Heart left ventricle (tissue), 16 donors: Measurements from ENCODE around the gene MRGPRE. TPM values are rescaled to one million over a fixed set of nuclear protein-coding genes. Genes with fewer than 3 reads are reported as not detected.

ENCODE experiments used
- ATAC-seq, 4 donors: fragments of 200-7000 bp; cut with Tn5 transposase; one replicate each; pipeline ENCODE4 v1.9.1; 2020 to 2022; ENCODE audit warnings: moderate library complexity in 4 of 4, mild to moderate bottlenecking in 3 of 4, moderate number of reproducible peaks in 1 of 4
- DNase-seq, 5 donors: peaks; one replicate each; pipeline ENCODE4 v3.0.0-alpha.2; 2020
- H3K27ac ChIP-seq, 12 donors: fragments of 200-600 bp; sonication (generic) in 4 of 12; one replicate each; pipeline versions ENCODE4 v1.5.0 to v1.8.0; 2016 to 2022; ENCODE audit warnings: mild to moderate bottlenecking in 2 of 12
- H3K27me3 ChIP-seq, 9 donors: fragments of 200-600 bp; sonication (generic) in 2 of 9; one replicate each; pipeline versions ENCODE4 v1.5.1 to v1.8.0; 2016 to 2022; ENCODE audit warnings: mild to moderate bottlenecking in 3 of 9
- H3K36me3 ChIP-seq, 9 donors: fragments of 200-600 bp; sonication (generic) in 2 of 9; one replicate each; pipeline versions ENCODE4 v1.5.0 to v1.8.0; 2018 to 2022; ENCODE audit warnings: mild to moderate bottlenecking in 2 of 9
- H3K4me1 ChIP-seq, 12 donors: fragments of 200-600 bp; sonication (generic) in 4 of 12; one replicate each; pipeline versions ENCODE4 v1.5.0 to v1.8.0; 2016 to 2022; ENCODE audit warnings: mild to moderate bottlenecking in 3 of 12
- H3K4me3 ChIP-seq, 12 donors: fragments of 200-600 bp; sonication (generic) in 4 of 12; one replicate each; pipeline versions ENCODE4 v1.5.0 to v1.8.0; 2017 to 2022; ENCODE audit warnings: mild to moderate bottlenecking in 9 of 12, moderate library complexity in 4 of 12
- H3K9me3 ChIP-seq, 12 donors: fragments of 200-600 bp; sonication (generic) in 4 of 12; one replicate each; pipeline versions ENCODE4 v1.5.0 to v1.8.0; 2016 to 2022; ENCODE audit warnings: mild to moderate bottlenecking in 1 of 12
- CTCF ChIP-seq, 12 donors: fragments of 200-600 bp; sonication (generic) in 4 of 12; IDR thresholded peaks; one replicate each; pipeline versions ENCODE4 v1.5.0 to v1.8.0; 2018 to 2022; ENCODE audit warnings: antibody characterized with exemption in 12 of 12, mild to moderate bottlenecking in 5 of 12
- POLR2A ChIP-seq, 2 donors: fragments of 450-650 bp; IDR thresholded peaks; one replicate each; pipeline ENCODE4 v1.6.1; 2017; ENCODE audit warnings: antibody characterized with exemption in 2 of 2, mild to moderate bottlenecking in 2 of 2, moderate library complexity in 2 of 2
- WGBS, 4 donors: extraction: QIAGEN DNeasy Blood & Tissue Kit in 2 of 4; methylation state at CpG; one replicate each; pipeline versions ENCODE4 v1.1.5 to v1.1.7; 2013 to 2018; 5-methylcytosine and 5-hydroxymethylcytosine counted together
- intact Hi-C, 10 donors: fragments of 100-400 bp; cut with DNase I; formaldehyde crosslinking; loops; one replicate each; pipeline versions ENCODE4 v1.11.1 to v1.14.2; 2022
- polyA plus RNA-seq, 2 donors: library from polyadenylated mRNA; stranded (reverse); fragments of 200-250 nt; gene quantifications; one replicate each; pipeline ENCODE4 v1.2.3, GENCODE V29; 2013
- total RNA-seq, 9 donors: library from RNA; depleted of rRNA in 2 of 9; stranded (reverse); fragments of >200 nt in 2 of 9; fragmentation: NEBNext Ultra II Directional in 3 of 9; extraction: Animal tissue kit (Norgen Biotek cat#: 25700) in 3 of 9; gene quantifications; one replicate each; pipeline versions ENCODE4 v1.1.0 to v1.2.4, GENCODE V29; 2016 to 2023
- donor health status: ischemic (EF 13 %, LVEDD 7.1; RV severe dilation, severe dysfunction).
- donor health status: healthy with polysubstance abuse.
- donor health status: DM: no; HTN: yes; CAD: no.
- donor health status: DM: no; HTN: no; CAD: no.
- donor health status: ischemic (EF 25% LVEDD 6.9; RV normal size, moderate dysfunction).
- donor health status: ischemic (EF 25% LVEDD 5.7; RV mildly dilated, moderate dysfunction).
- donor health status: healthy.
- donor health status: DM: yes; HTN: yes; CAD: no.
- donor health status: ischemic (EF 35%, LVEDD 5.7; RV mildly dilated, moderate dysfunction).
- donor health status: nonischemic (EF 11% LVEDD 7.7; RV severe dilation, severe dysfunction).
- donor health status: DM: yes; HTN: yes; CAD: no.
- donor health status: PGD.
- donor health status: ischemic (EF 29% LVEDD 5.4; RV normal size, mild dysfunction).
- donor health status: nonischemic (EF 23%, LVEDD 6.1; RV moderate dilation, normal function).

MRGPRE gene
- total and polyA plus RNA-seq, 11 donors = 0.30 to 2.3 (median 0.65) TPM; not detected in 4

- H3K36me3 ChIP-seq = no peaks in the 10 kb centered on the region
- H3K27me3 ChIP-seq = peaks cover 0 to 14% (median 0%) of the 10 kb centered on the region in 9 donors
- H3K4me3 ChIP-seq = no peak overlapping the region
- TF ChIP-seq POLR2A (IDR thresholded peaks at IDR 0.05) (no peak), CTCF (IDR thresholded peaks at IDR 0.05) (no peak)
- H3K9me3 ChIP-seq = no peaks in the 10 kb centered on the region
- H3K27ac ChIP-seq = no peak overlapping the region
- H3K4me1 ChIP-seq = peaks cover 0 to 3% (median 0%) of the 10 kb centered on the region in 12 donors
- DNase-seq (peak in 1 of 5 donors; percentile 24), ATAC-seq (no peak)
- intact Hi-C loops = no loop called here
- 74 to 78% (median 75%) methylated on average over 12 of the region's 12 CpGs for WGBS, 4 donors
These were observed 38.0 kb downstream of the MRGPRE start for GRCh38 chr11:3194016-3194816.

GRCh38 chr11:3193373-3194015 lies 38.7 kb downstream of the MRGPRE start:
- TF ChIP-seq CTCF (IDR thresholded peaks at IDR 0.05) (no peak), POLR2A (IDR thresholded peaks at IDR 0.05) (no peak)
- Histone ChIP-seq H3K9me3 (no peaks in the 10 kb centered on the region), H3K27me3 (peaks cover 0 to 12% (median 0%) of the 10 kb centered on the region in 9 donors), H3K4me3 (no peak overlapping the region), H3K27ac (no peak overlapping the region), H3K36me3 (no peaks in the 10 kb centered on the region), H3K4me1 (peaks cover 0 to 3% (median 0%) of the 10 kb centered on the region in 12 donors)
- WGBS, 4 donors = 85 to 89% (median 87%) methylated on average over 19 of the region's 19 CpGs
- ATAC-seq = no peak
- intact Hi-C loops = no loop called here
- peak in 1 of 5 donors; percentile 10 for DNase-seq

- Histone ChIP-seq H3K27me3 (peaks cover 0 to 12% (median 0%) of the 10 kb centered on the region in 9 donors), H3K4me3 (no peak overlapping the region), H3K36me3 (no peaks in the 10 kb centered on the region), H3K27ac (no peak overlapping the region), H3K4me1 (peaks cover 0 to 3% (median 0%) of the 10 kb centered on the region in 12 donors), H3K9me3 (no peaks in the 10 kb centered on the region)
- ATAC-seq = no peak
- no peak for TF ChIP-seq POLR2A (IDR thresholded peaks at IDR 0.05)
- no peak for TF ChIP-seq CTCF (IDR thresholded peaks at IDR 0.05)
- DNase-seq = peak in 1 of 5 donors; percentile 18
- intact Hi-C loops = no loop called here
- WGBS, 4 donors = 84 to 92% (median 89%) methylated on average over 12 to 14 of the region's 14 CpGs
These were observed 39.5 kb downstream of the MRGPRE start for GRCh38 chr11:3192511-3193372.
